Panc1 (cell line): ENCODE data around the gene SDK1. TPM values are rescaled to one million over a fixed set of nuclear protein-coding genes. Genes with fewer than 3 reads are reported as not detected.

ENCODE experiments used
- ATAC-seq: fragments of 200-7000 bp; cut with Tn5 transposase; 2 replicates; pipeline ENCODE4 v1.9.1; 2020; ENCODE audit warnings: mild to moderate bottlenecking, moderate library complexity
- BruUV-seq: library from RNA; stranded (reverse); fragments of 400-500 nt; replicated peaks from 2 replicates; lab custom pipeline; 2021; lab: Mats Ljungman, UMichigan
- CTCF ChIA-PET: fragments of 300-600 bp; sonication (Branson Sonifier 250); formaldehyde crosslinking; loops from one replicate; lab custom pipeline; 2022; ENCODE audit warnings: antibody characterized with exemption; lab: Charles Lee
- POLR2A ChIA-PET: fragments of 300-600 bp; sonication (Branson Sonifier 250); formaldehyde crosslinking; loops from one replicate; lab custom pipeline; 2022; ENCODE audit warnings: antibody characterized with exemption; lab: Charles Lee
- DNase-seq: peaks from one replicate; pipeline ENCODE4 v3.0.0-alpha.2; 2010; ENCODE audit warnings: low read depth, low spot score
- H3K27ac ChIP-seq: 2 replicates; pipeline ENCODE4 v1.5.1; 2011; ENCODE audit warnings: mild to moderate bottlenecking, low read length, inconsistent platforms
- H3K27me3 ChIP-seq: fragments of 200-500 bp; sonication (Bioruptor generic); 2 replicates; pipeline ENCODE4 v1.6.0; 2014; ENCODE audit warnings: low read length, inconsistent platforms; ENCODE audit not compliant: control insufficient read depth, insufficient read depth
- H3K36me3 ChIP-seq: fragments of 200-500 bp; sonication (Bioruptor generic); 2 replicates; pipeline ENCODE4 v1.5.1; 2014; ENCODE audit warnings: inconsistent platforms, mild to moderate bottlenecking, low read length, moderate library complexity; ENCODE audit not compliant: control insufficient read depth, insufficient read depth
- H3K4me1 ChIP-seq: 2 replicates; pipeline ENCODE4 v1.5.1; 2011; ENCODE audit warnings: inconsistent platforms, mild to moderate bottlenecking, low read length, moderate library complexity; ENCODE audit not compliant: control insufficient read depth, insufficient read depth
- H3K4me3 ChIP-seq, 2 experiments: 2 replicates each; pipeline ENCODE4 v1.5.1; 2011 to 2012; ENCODE audit warnings: low read depth in 2 of 2, low read length in 2 of 2, mild to moderate bottlenecking in 2 of 2, inconsistent platforms in 1 of 2, moderate library complexity in 1 of 2
- H3K9me3 ChIP-seq: fragments of 200-500 bp; sonication (Bioruptor generic); 2 replicates; pipeline ENCODE4 v1.5.1; 2014; ENCODE audit warnings: low read depth, mild to moderate bottlenecking, inconsistent platforms, low read length, moderate library complexity; ENCODE audit not compliant: control insufficient read depth, insufficient read depth
- CTCF ChIP-seq: fragments of 450-650 bp; IDR thresholded peaks from 2 replicates; pipeline ENCODE4 v1.5.1; 2017; ENCODE audit warnings: mild to moderate bottlenecking
- POLR2AphosphoS5 ChIP-seq: IDR thresholded peaks from 2 replicates; pipeline ENCODE4 v1.6.1; 2012; ENCODE audit warnings: mild to moderate bottlenecking, low read depth, low read length, moderate library complexity
- REST ChIP-seq, 2 experiments: IDR thresholded peaks; 2 replicates each; pipeline ENCODE4 v1.6.1; 2011 to 2012; ENCODE audit warnings: low read depth in 2 of 2, control low read depth in 1 of 2, low read length in 1 of 2, mild to moderate bottlenecking in 1 of 2, moderate library complexity in 1 of 2; ENCODE audit not compliant: insufficient read depth in 1 of 2
- SIN3A ChIP-seq: IDR thresholded peaks from 2 replicates; pipeline ENCODE4 v1.6.1; 2012; ENCODE audit warnings: low read depth, mild to moderate bottlenecking, low read length, moderate library complexity, borderline replicate concordance; ENCODE audit not compliant: insufficient read depth
- TCF7L2 ChIP-seq: IDR thresholded peaks from 2 replicates; pipeline ENCODE4 v1.6.1; 2011; ENCODE audit warnings: mild to moderate bottlenecking, low read depth, low read length, inconsistent platforms
- in situ Hi-C: cut with HindIII; loops from 2 replicates; pipeline ENCODE4 v1.10.0; 2016; ENCODE audit warnings: low sequenced_read_pairs, low pct_unique_long_range_greater_than_20kb
- intact Hi-C: fragments of 100-400 bp; cut with micrococcal nuclease; formaldehyde crosslinking; loops from one replicate; pipeline ENCODE4 v1.10.0; 2022; ENCODE audit not compliant: unreplicated experiment
- total RNA-seq: library from RNA; stranded (reverse); gene quantifications from one replicate; pipeline ENCODE4 v1.2.1, GENCODE V29; 2021; ENCODE audit not compliant: unreplicated experiment

SDK1 gene
- total RNA-seq, 1 experiment from 2014 or later = 47.4 TPM

GRCh38 chr7:4100148-4100547 lies 799.1 kb downstream of the SDK1 start:
- ChIA-PET POLR2A (interaction anchor here (0.7 kb wide), 1 partner anchor 358 kb away, joined by 3 read pairs; no protein-coding TSS in a partner anchor), CTCF (no interaction called here)
- in situ Hi-C loops = no loop called here
- no TSS peak for BruUV-seq
- TF ChIP-seq CTCF = no peak
- no peak for TF ChIP-seq POLR2AphosphoS5
- TF ChIP-seq SIN3A = no peak
- TF ChIP-seq REST (IDR thresholded peaks at IDR 0.05; ENCODE audit: insufficient read depth in 1 of 2, low read depth in 2 of 2, low read length in 1 of 2) = no peak
- no peak for TF ChIP-seq TCF7L2
- no peak for ATAC-seq
- DNase-seq = no peak
- Histone ChIP-seq H3K9me3 (no peaks in the 10 kb centered on the region), H3K27ac (no peak overlapping the region), H3K27me3 (no peaks in the 10 kb centered on the region), H3K4me1 (no peaks in the 10 kb centered on the region), H3K4me3 (no peak overlapping the region), H3K36me3 (no peaks in the 10 kb centered on the region)
- intact Hi-C loops = no loop called here

GRCh38 chr7:4100691-4101090 lies 799.6 kb downstream of the SDK1 start:
- no peak for TF ChIP-seq TCF7L2
- ATAC-seq (no peak), DNase-seq (no peak)
- no peaks in the 10 kb centered on the region for H3K27me3 ChIP-seq
- H3K36me3 ChIP-seq = no peaks in the 10 kb centered on the region
- no TSS peak for BruUV-seq
- ChIA-PET CTCF (no interaction called here), POLR2A (no interaction called here)
- no peak overlapping the region for H3K4me3 ChIP-seq
- in situ Hi-C loops = no loop called here
- no peaks in the 10 kb centered on the region for H3K9me3 ChIP-seq
- H3K4me1 ChIP-seq = no peaks in the 10 kb centered on the region
- intact Hi-C loops = no loop called here
- no peak overlapping the region for H3K27ac ChIP-seq

GRCh38 chr7:4102231-4102841 lies 801.3 kb downstream of the SDK1 start:
- no peak overlapping the region for H3K4me3 ChIP-seq
- H3K4me1 ChIP-seq = no peaks in the 10 kb centered on the region
- DNase-seq = no peak
- CTCF ChIA-PET = interaction anchor here (0.6 to 1.3 kb wide), 2 partner anchors 9 to 474 kb away, joined by 3 to 4 read pairs; no protein-coding TSS in a partner anchor
- H3K9me3 ChIP-seq = no peaks in the 10 kb centered on the region
- no peaks in the 10 kb centered on the region for H3K27me3 ChIP-seq
- in situ Hi-C loops = no loop called here
- BruUV-seq = no TSS peak
- POLR2A ChIA-PET = no interaction called here
- ATAC-seq = no peak
- H3K27ac ChIP-seq = no peak overlapping the region
- TF ChIP-seq TCF7L2 (no peak), REST (IDR thresholded peaks at IDR 0.05; ENCODE audit: insufficient read depth in 1 of 2, low read depth in 2 of 2, low read length in 1 of 2) (no peak), CTCF (no peak), SIN3A (no peak), POLR2AphosphoS5 (no peak)
- H3K36me3 ChIP-seq = no peaks in the 10 kb centered on the region
- intact Hi-C loops = no loop called here
